ENCODE data around the gene ACOT11. TPM values are rescaled to one million over a fixed set of nuclear protein-coding genes. Genes with fewer than 3 reads are reported as not detected.

Gene ACOT11
- total RNA-seq, 1 donor from 2014 or later: 5.0 TPM

GRCh38 chr1:54591127-54591756, 43.2 kb downstream of the ACOT11 start:
- Histone ChIP-seq H3K4me3 (no peak overlapping the region), H3K9me3 (no peaks in the 10 kb centered on the region), H3K27ac (no peak overlapping the region), H3K27me3 (no peaks in the 10 kb centered on the region), H3K36me3 (no peaks in the 10 kb centered on the region), H3K4me1 (no peaks in the 10 kb centered on the region)
- intact Hi-C loops (cut with DNase I): no loop called here
- DNase-seq (no peak), ATAC-seq (no peak)
- TF ChIP-seq CTCF (IDR thresholded peaks at IDR 0.05): no peak

DNA sequence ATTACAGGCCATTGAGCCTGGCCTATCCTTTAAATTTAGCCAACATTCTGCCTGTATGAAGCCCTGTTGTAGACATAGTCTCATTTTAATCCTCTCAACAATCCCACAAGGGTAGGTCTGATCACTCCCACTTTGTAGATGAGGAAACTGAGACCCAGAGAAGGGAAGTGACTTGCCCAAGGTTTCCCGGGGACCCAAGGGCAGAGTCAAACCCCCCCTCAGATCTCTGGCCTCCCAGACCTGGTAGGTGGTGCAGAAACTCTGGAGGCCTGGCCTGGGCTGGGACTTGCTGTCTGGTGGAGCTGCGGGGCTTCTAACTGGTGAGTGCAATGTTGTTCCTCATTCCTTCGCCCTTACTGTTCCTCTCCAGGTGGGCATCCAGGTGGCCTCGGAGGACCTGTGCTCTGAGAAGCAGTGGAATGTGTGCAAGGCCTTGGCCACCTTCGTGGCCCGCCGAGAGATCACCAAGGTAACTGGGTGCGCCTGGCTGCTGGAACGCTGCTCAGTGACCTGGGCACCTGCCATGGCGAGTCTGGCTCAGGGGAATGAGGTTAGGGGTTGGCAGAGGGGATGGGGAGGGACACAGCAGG, 45.6 kb downstream of the ACOT11 start:
- TF ChIP-seq CTCF (IDR thresholded peaks at IDR 0.05): no peak
- Histone ChIP-seq H3K27ac (no peak overlapping the region), H3K9me3 (no peaks in the 10 kb centered on the region), H3K4me1 (no peaks in the 10 kb centered on the region), H3K36me3 (no peaks in the 10 kb centered on the region), H3K4me3 (no peak overlapping the region), H3K27me3 (no peaks in the 10 kb centered on the region)
- no peak for ATAC-seq
- no peak for DNase-seq
- intact Hi-C loops (cut with DNase I): no loop called here

- H3K36me3 ChIP-seq: no peaks in the 10 kb centered on the region
- H3K27ac ChIP-seq: no peak overlapping the region
- intact Hi-C loops (cut with DNase I): no loop called here
- TF ChIP-seq CTCF (IDR thresholded peaks at IDR 0.05): no peak
- no peak overlapping the region for H3K4me3 ChIP-seq
- no peaks in the 10 kb centered on the region for H3K9me3 ChIP-seq
- ATAC-seq: no peak
- no peaks in the 10 kb centered on the region for H3K4me1 ChIP-seq
- no peaks in the 10 kb centered on the region for H3K27me3 ChIP-seq
- DNase-seq: no peak
Observed at GRCh38 chr1:54594463-54594862, 46.4 kb downstream of the ACOT11 start.

DNA sequence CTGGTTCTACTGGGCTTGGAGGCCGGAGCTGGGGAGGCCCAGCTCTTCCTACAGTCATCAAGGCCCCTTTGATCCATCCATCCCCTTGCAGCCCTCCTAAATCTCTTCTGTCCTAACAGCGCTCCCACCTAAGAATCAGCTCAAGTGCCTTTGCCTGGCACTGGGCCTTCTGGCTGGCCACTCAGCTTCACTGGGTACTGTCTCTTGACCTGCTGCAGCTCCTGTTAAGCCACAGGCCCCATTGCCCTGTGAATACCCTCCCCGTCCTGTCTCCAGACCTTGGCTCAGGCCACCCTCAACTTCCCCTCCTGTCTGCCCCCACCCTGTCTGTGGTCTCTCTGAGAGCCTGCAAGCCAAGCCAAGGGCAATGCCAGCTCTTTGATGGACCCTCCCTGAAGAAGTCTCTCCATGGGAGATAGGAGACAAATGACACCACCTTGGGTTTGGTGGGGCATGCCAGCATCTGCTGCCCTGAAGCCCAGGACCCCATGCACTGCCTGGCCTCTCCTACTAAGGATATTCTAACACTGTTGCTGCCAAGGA, 48.0 kb downstream of the ACOT11 start:
- H3K4me3 ChIP-seq: no peak overlapping the region
- no peaks in the 10 kb centered on the region for H3K27me3 ChIP-seq
- H3K27ac ChIP-seq: no peak overlapping the region
- intact Hi-C loops (cut with DNase I): no loop called here
- no peaks in the 10 kb centered on the region for H3K36me3 ChIP-seq
- no peak for TF ChIP-seq CTCF (IDR thresholded peaks at IDR 0.05)
- ATAC-seq: no peak
- H3K9me3 ChIP-seq: no peaks in the 10 kb centered on the region
- no peaks in the 10 kb centered on the region for H3K4me1 ChIP-seq
- DNase-seq: no peak

GRCh38 chr1:54596756-54597155, 48.7 kb downstream of the ACOT11 start:
- Histone ChIP-seq H3K4me1 (no peaks in the 10 kb centered on the region), H3K9me3 (no peaks in the 10 kb centered on the region), H3K27me3 (no peaks in the 10 kb centered on the region), H3K27ac (no peak overlapping the region), H3K4me3 (no peak overlapping the region), H3K36me3 (no peaks in the 10 kb centered on the region)
- DNase-seq (no peak), ATAC-seq (no peak)
- TF ChIP-seq CTCF (IDR thresholded peaks at IDR 0.05): no peak
- intact Hi-C loops (cut with DNase I): no loop called here
